Hepatocyte (in vitro differentiated cells): ENCODE data around the gene SPACDR. TPM values are rescaled to one million over a fixed set of nuclear protein-coding genes. Genes with fewer than 3 reads are reported as not detected.

Experiments used
- DNase-seq: peaks from one replicate; pipeline ENCODE4 v3.0.0-alpha.2; 2016; ENCODE audit warnings: low spot score
- H2AFZ ChIP-seq: fragments of 200-600 bp; sonication (generic); 2 replicates; pipeline ENCODE4 v1.6.0; 2016; ENCODE audit warnings: antibody characterized with exemption, mild to moderate bottlenecking
- H3K27ac ChIP-seq: fragments of 200-600 bp; sonication (generic); 2 replicates; pipeline ENCODE4 v1.5.1; 2016; ENCODE audit warnings: mild to moderate bottlenecking
- H3K27me3 ChIP-seq: fragments of 200-600 bp; sonication (generic); 2 replicates; pipeline ENCODE4 v1.6.1; 2016
- H3K36me3 ChIP-seq: fragments of 200-600 bp; sonication (generic); replicated peaks from 2 replicates; pipeline ENCODE4 v1.5.1; 2016; ENCODE audit warnings: low read depth; ENCODE audit not compliant: insufficient read depth
- H3K4me1 ChIP-seq: fragments of 200-600 bp; sonication (generic); 2 replicates; pipeline ENCODE4 v1.5.1; 2016; ENCODE audit warnings: mild to moderate bottlenecking, moderate library complexity; ENCODE audit not compliant: insufficient read depth
- H3K4me2 ChIP-seq: fragments of 200-600 bp; sonication (generic); 2 replicates; pipeline ENCODE4 v1.6.0; 2016
- H3K4me3 ChIP-seq: fragments of 200-600 bp; sonication (generic); 2 replicates; pipeline ENCODE4 v1.5.1; 2016; ENCODE audit warnings: mild to moderate bottlenecking
- H3K79me2 ChIP-seq: fragments of 200-600 bp; sonication (generic); 2 replicates; pipeline ENCODE4 v1.6.0; 2017; ENCODE audit warnings: mild to moderate bottlenecking
- H3K9me2 ChIP-seq: fragments of 200-600 bp; sonication (generic); replicated peaks from 2 replicates; pipeline ENCODE4 v1.6.0; 2017; ENCODE audit warnings: mild to moderate bottlenecking; ENCODE audit not compliant: insufficient read depth
- H3K9me3 ChIP-seq: fragments of 200-600 bp; sonication (generic); 2 replicates; pipeline ENCODE4 v1.5.1; 2016; ENCODE audit warnings: low read depth, mild to moderate bottlenecking
- H4K20me1 ChIP-seq: fragments of 200-600 bp; sonication (generic); 2 replicates; pipeline ENCODE4 v1.6.0; 2016; ENCODE audit warnings: mild to moderate bottlenecking; ENCODE audit not compliant: insufficient read depth, poor library complexity, severe bottlenecking
- CTCF ChIP-seq: fragments of 200-600 bp; sonication (generic); IDR thresholded peaks from 2 replicates; pipeline ENCODE4 v1.5.1; 2016; ENCODE audit warnings: antibody characterized with exemption, mild to moderate bottlenecking; ENCODE audit not compliant: poor library complexity
- EZH2 ChIP-seq: fragments of 200-600 bp; sonication (generic); IDR thresholded peaks from 2 replicates; pipeline ENCODE4 v1.6.1; 2016; ENCODE audit warnings: antibody characterized with exemption, mild to moderate bottlenecking, borderline replicate concordance
- EZH2phosphoT487 ChIP-seq: fragments of 200-600 bp; sonication (generic); IDR thresholded peaks from one replicate; pipeline ENCODE4 v1.6.1; 2018; ENCODE audit warnings: antibody characterized with exemption, mild to moderate bottlenecking, low read depth, moderate library complexity; ENCODE audit not compliant: unreplicated experiment, severe bottlenecking
- WGBS: methylation state at CpG from one replicate; pipeline ENCODE4 v1.1.6; 2016; ENCODE audit warnings: low lambda C conversion rate; ENCODE audit errors: missing lambda C conversion rate; 5-methylcytosine and 5-hydroxymethylcytosine counted together
- polyA plus RNA-seq: library from polyadenylated mRNA; unstranded; fragments of >200 nt; fragmentation: Nextera tagmentation; extraction: Ambion mirVana; gene quantifications from 2 replicates; pipeline ENCODE4 v1.2.1, GENCODE V29; 2016
- total RNA-seq: library from RNA; depleted of rRNA; stranded (reverse); fragments of >200 nt; gene quantifications from 2 replicates; pipeline ENCODE4 v1.2.3, GENCODE V29; 2014

Gene SPACDR
- total and polyA plus RNA-seq, 2 experiments from 2014 or later = 0.13 TPM; not detected in 1

- TF ChIP-seq CTCF (no peak), EZH2phosphoT487 (no peak), EZH2 (no peak)
- H3K79me2 ChIP-seq = peaks cover 27% of the 10 kb centered on the region
Measured at GRCh38 chr7:100481466-100481865, 17.4 kb upstream of the SPACDR start.

GRCh38 chr7:100478958-100479660, 15.0 kb upstream of the SPACDR start, which contains the start of gene TSC22D4:
Gene TSC22D4, minus strand, starts transcription at chr7:100479214. Its CDS starts 1,176 bp downstream, at chr7:100478038.
- TF ChIP-seq EZH2 (no peak), CTCF (no peak), EZH2phosphoT487 (no peak)
- Histone ChIP-seq H3K9me2 (no peaks in the 10 kb centered on the region), H3K9me3 (no peaks in the 10 kb centered on the region), H3K36me3 (no peaks in the 10 kb centered on the region), H3K79me2 (peaks cover 46% of the 10 kb centered on the region), H3K4me1 (peaks cover 28% of the 10 kb centered on the region), H3K27ac (peak within 1 kb of the TSS; percentile 89), H2AFZ (peak within 1 kb of the TSS; percentile 32), H3K4me2 (peak within 1 kb of the TSS; percentile 97), H4K20me1 (peaks cover 31% of the 10 kb centered on the region), H3K4me3 (peak within 1 kb of the TSS; percentile 76), H3K27me3 (no peaks in the 10 kb centered on the region)
- under 1% methylated on average over 22 of the region's 27 CpGs for WGBS
- peak; percentile 94 for DNase-seq

More at GRCh38 chr7:100481466-100481865, 17.4 kb upstream of the SPACDR start:
- 76% methylated on average over 1 of the region's 1 CpG for WGBS
- Histone ChIP-seq H3K27ac (no peak overlapping the region), H2AFZ (no peak overlapping the region), H3K27me3 (no peaks in the 10 kb centered on the region), H3K4me2 (no peak overlapping the region), H3K4me1 (peaks cover 16% of the 10 kb centered on the region), H3K36me3 (no peaks in the 10 kb centered on the region), H4K20me1 (peaks cover 14% of the 10 kb centered on the region), H3K9me3 (no peaks in the 10 kb centered on the region), H3K4me3 (no peak overlapping the region), H3K9me2 (no peaks in the 10 kb centered on the region)
- no peak for DNase-seq

GRCh38 chr7:100477871-100478267, 13.8 kb upstream of the SPACDR start:
- WGBS = 9% methylated on average over 9 of the region's 16 CpGs
- peak overlapping the region; percentile 89 for H3K27ac ChIP-seq

More at GRCh38 chr7:100477871-100478267, 13.8 kb upstream of the SPACDR start:
- H3K4me1 ChIP-seq = peaks cover 28% of the 10 kb centered on the region
- no peak for DNase-seq
- TF ChIP-seq EZH2 = no peak
- no peak for TF ChIP-seq CTCF
- TF ChIP-seq EZH2phosphoT487 = no peak
- H3K9me3 ChIP-seq = no peaks in the 10 kb centered on the region
- no peak overlapping the region for H2AFZ ChIP-seq
- no peaks in the 10 kb centered on the region for H3K36me3 ChIP-seq
- H3K27me3 ChIP-seq = no peaks in the 10 kb centered on the region
- H4K20me1 ChIP-seq = peaks cover 31% of the 10 kb centered on the region
- H3K9me2 ChIP-seq = no peaks in the 10 kb centered on the region
- peaks cover 50% of the 10 kb centered on the region for H3K79me2 ChIP-seq
- H3K4me3 ChIP-seq = peak overlapping the region; percentile 76
- peak overlapping the region; percentile 97 for H3K4me2 ChIP-seq
